Panc1 (cell line): ENCODE measurements around the gene CCDC144A. TPM values are rescaled to one million over a fixed set of nuclear protein-coding genes. Genes with fewer than 3 reads are reported as not detected.
"Not testable (repeated sequence)": the region's sequence is repeated elsewhere in the genome, so short reads cannot be mapped to it uniquely, and the experiment has no call there.

Source experiments
- ATAC-seq: fragments of 200-7000 bp; cut with Tn5 transposase; 2 replicates; pipeline ENCODE4 v1.9.1; 2020; ENCODE audit warnings: mild to moderate bottlenecking, moderate library complexity
- BruUV-seq: library from RNA; stranded (reverse); fragments of 400-500 nt; replicated peaks from 2 replicates; lab custom pipeline; 2021; lab: Mats Ljungman, UMichigan
- CTCF ChIA-PET: fragments of 300-600 bp; sonication (Branson Sonifier 250); formaldehyde crosslinking; loops from one replicate; lab custom pipeline; 2022; ENCODE audit warnings: antibody characterized with exemption; lab: Charles Lee
- POLR2A ChIA-PET: fragments of 300-600 bp; sonication (Branson Sonifier 250); formaldehyde crosslinking; loops from one replicate; lab custom pipeline; 2022; ENCODE audit warnings: antibody characterized with exemption; lab: Charles Lee
- DNase-seq: peaks from one replicate; pipeline ENCODE4 v3.0.0-alpha.2; 2010; ENCODE audit warnings: low read depth, low spot score
- H3K27ac ChIP-seq: 2 replicates; pipeline ENCODE4 v1.5.1; 2011; ENCODE audit warnings: mild to moderate bottlenecking, low read length, inconsistent platforms
- H3K27me3 ChIP-seq: fragments of 200-500 bp; sonication (Bioruptor generic); 2 replicates; pipeline ENCODE4 v1.6.0; 2014; ENCODE audit warnings: low read length, inconsistent platforms; ENCODE audit not compliant: control insufficient read depth, insufficient read depth
- H3K36me3 ChIP-seq: fragments of 200-500 bp; sonication (Bioruptor generic); 2 replicates; pipeline ENCODE4 v1.5.1; 2014; ENCODE audit warnings: inconsistent platforms, mild to moderate bottlenecking, low read length, moderate library complexity; ENCODE audit not compliant: control insufficient read depth, insufficient read depth
- H3K4me1 ChIP-seq: 2 replicates; pipeline ENCODE4 v1.5.1; 2011; ENCODE audit warnings: inconsistent platforms, mild to moderate bottlenecking, low read length, moderate library complexity; ENCODE audit not compliant: control insufficient read depth, insufficient read depth
- H3K4me3 ChIP-seq, 2 experiments: 2 replicates each; pipeline ENCODE4 v1.5.1; 2011 to 2012; ENCODE audit warnings: low read depth in 2 of 2, low read length in 2 of 2, mild to moderate bottlenecking in 2 of 2, inconsistent platforms in 1 of 2, moderate library complexity in 1 of 2
- H3K9me3 ChIP-seq: fragments of 200-500 bp; sonication (Bioruptor generic); 2 replicates; pipeline ENCODE4 v1.5.1; 2014; ENCODE audit warnings: low read depth, mild to moderate bottlenecking, inconsistent platforms, low read length, moderate library complexity; ENCODE audit not compliant: control insufficient read depth, insufficient read depth
- in situ Hi-C: cut with HindIII; loops from 2 replicates; pipeline ENCODE4 v1.10.0; 2016; ENCODE audit warnings: low sequenced_read_pairs, low pct_unique_long_range_greater_than_20kb
- intact Hi-C: fragments of 100-400 bp; cut with micrococcal nuclease; formaldehyde crosslinking; loops from one replicate; pipeline ENCODE4 v1.10.0; 2022; ENCODE audit not compliant: unreplicated experiment
- total RNA-seq: library from RNA; stranded (reverse); gene quantifications from one replicate; pipeline ENCODE4 v1.2.1, GENCODE V29; 2021; ENCODE audit not compliant: unreplicated experiment

CCDC144A gene
- total RNA-seq, 1 experiment from 2014 or later: 0.57 TPM

GRCh38 chr17:16683290-16684138 lies 6.5 kb upstream of the CCDC144A start:
- H3K4me1 ChIP-seq, H3K9me3 ChIP-seq, CTCF ChIA-PET, DNase-seq, POLR2A ChIA-PET, BruUV-seq, H3K27ac ChIP-seq, in situ Hi-C loops, intact Hi-C loops, H3K4me3 ChIP-seq, H3K36me3 ChIP-seq, H3K27me3 ChIP-seq, ATAC-seq: not testable (repeated sequence)

- H3K4me1 ChIP-seq, H3K9me3 ChIP-seq, H3K36me3 ChIP-seq, H3K27ac ChIP-seq, intact Hi-C loops, BruUV-seq, H3K4me3 ChIP-seq, DNase-seq, POLR2A ChIA-PET, ATAC-seq, in situ Hi-C loops, H3K27me3 ChIP-seq, CTCF ChIA-PET: not testable (repeated sequence)
These were observed 4.0 kb upstream of the CCDC144A start for GRCh38 chr17:16686019-16686418.

GRCh38 chr17:16687151-16687550 lies 2.9 kb upstream of the CCDC144A start:
- CTCF ChIA-PET, H3K4me3 ChIP-seq, H3K27ac ChIP-seq, in situ Hi-C loops, H3K36me3 ChIP-seq, H3K27me3 ChIP-seq, DNase-seq, ATAC-seq, H3K9me3 ChIP-seq, BruUV-seq, intact Hi-C loops, H3K4me1 ChIP-seq: not testable (repeated sequence)
- POLR2A ChIA-PET: interaction anchor here (0.6 kb wide), 1 partner anchor 309 kb away, joined by 4 read pairs; no protein-coding TSS in a partner anchor

- BruUV-seq, H3K4me3 ChIP-seq: not testable (repeated sequence)
These were observed 406 bp downstream of the CCDC144A start for GRCh38 chr17:16690447-16690846.

GRCh38 chr17:16697603-16698002 lies 7.6 kb downstream of the CCDC144A start:
- CTCF ChIA-PET, intact Hi-C loops, H3K4me1 ChIP-seq, H3K27ac ChIP-seq, BruUV-seq, POLR2A ChIA-PET, H3K9me3 ChIP-seq, H3K27me3 ChIP-seq, DNase-seq, H3K4me3 ChIP-seq, ATAC-seq, H3K36me3 ChIP-seq, in situ Hi-C loops: not testable (repeated sequence)

More at GRCh38 chr17:16690447-16690846, 406 bp downstream of the CCDC144A start:
- POLR2A ChIA-PET, H3K27ac ChIP-seq, H3K27me3 ChIP-seq, ATAC-seq, in situ Hi-C loops, DNase-seq, H3K36me3 ChIP-seq, H3K4me1 ChIP-seq, CTCF ChIA-PET, H3K9me3 ChIP-seq, intact Hi-C loops: not testable (repeated sequence)

GRCh38 chr17:16745492-16746203 lies 55.6 kb downstream of the CCDC144A start:
- BruUV-seq, intact Hi-C loops, H3K9me3 ChIP-seq, H3K4me1 ChIP-seq, in situ Hi-C loops, DNase-seq, H3K36me3 ChIP-seq, H3K27ac ChIP-seq, CTCF ChIA-PET, H3K27me3 ChIP-seq: not testable (repeated sequence)
- POLR2A ChIA-PET: interaction anchor here (0.7 kb wide), 1 partner anchor 190 kb away, joined by 3 read pairs; no protein-coding TSS in a partner anchor
- H3K4me3 ChIP-seq: peak overlapping the region; percentile 7 to 38; a peak in 3 of 4 replicates
- peak; percentile 78 for ATAC-seq

GRCh38 chr17:16746571-16746970 lies 56.5 kb downstream of the CCDC144A start:
- DNase-seq, H3K27me3 ChIP-seq, intact Hi-C loops, H3K36me3 ChIP-seq, in situ Hi-C loops, H3K27ac ChIP-seq, BruUV-seq, H3K4me1 ChIP-seq, CTCF ChIA-PET, H3K4me3 ChIP-seq, H3K9me3 ChIP-seq: not testable (repeated sequence)
- POLR2A ChIA-PET: interaction anchor here (0.7 kb wide), 1 partner anchor 189 kb away, joined by 3 read pairs; no protein-coding TSS in a partner anchor
- ATAC-seq: peak; percentile 88
